ENCODE measurements around the gene OLIG1. TPM values are rescaled to one million over a fixed set of nuclear protein-coding genes. Genes with fewer than 3 reads are reported as not detected.

OLIG1 gene
- total and polyA plus RNA-seq, 2 of the 13 experiments (the other 11 are each of a cell fraction or from before 2014, with no cell fraction given): not detected

DNA sequence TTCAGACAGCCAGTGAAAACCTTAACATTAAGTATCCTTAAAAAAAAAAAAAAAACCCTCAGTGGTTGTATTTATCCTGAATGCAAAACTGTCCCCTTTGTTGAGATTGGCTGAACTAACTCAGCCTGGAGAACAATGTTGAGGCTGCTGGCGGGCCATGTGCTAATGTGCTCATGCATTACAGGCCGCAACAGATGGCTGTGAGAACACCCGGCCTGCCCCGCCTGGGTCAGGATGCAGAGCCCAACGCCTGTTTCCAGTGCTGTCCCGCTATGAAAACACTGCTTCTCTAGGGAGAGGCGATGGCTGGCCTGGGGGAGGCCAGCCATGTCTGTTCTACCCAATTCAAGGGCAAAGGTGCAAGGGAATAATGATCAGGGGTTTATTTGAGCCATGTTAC lies 30.4 kb upstream of the OLIG1 start:
- H3K4me3 ChIP-seq (replicated peaks in 1 of 3; ENCODE audit: insufficient read depth in 1 of 3, low read depth in 2 of 3, low read length in 3 of 3): no peak overlapping the region
- no peaks in the 10 kb centered on the region for H4K20me1 ChIP-seq (ENCODE audit: insufficient read depth, low read length)
- no TSS peak for BruUV-seq (replicated peaks)
- intact Hi-C loops (cut with micrococcal nuclease; ENCODE audit: unreplicated experiment): no loop called here
- ChIA-PET POLR2A (no interaction called here), CTCF (ENCODE audit: low intra/inter-chr PET ratio, low total read pairs) (no interaction called here)
- no peaks in the 10 kb centered on the region for H3K4me1 ChIP-seq (ENCODE audit: insufficient read depth, low read length)
- no peaks in the 10 kb centered on the region for H3K9me3 ChIP-seq (ENCODE audit: low read length)
- TF ChIP-seq HHEX (CRISPR knock-in tag; IDR thresholded peaks at IDR 0.05): no peak
- TF ChIP-seq, protein P1, sequence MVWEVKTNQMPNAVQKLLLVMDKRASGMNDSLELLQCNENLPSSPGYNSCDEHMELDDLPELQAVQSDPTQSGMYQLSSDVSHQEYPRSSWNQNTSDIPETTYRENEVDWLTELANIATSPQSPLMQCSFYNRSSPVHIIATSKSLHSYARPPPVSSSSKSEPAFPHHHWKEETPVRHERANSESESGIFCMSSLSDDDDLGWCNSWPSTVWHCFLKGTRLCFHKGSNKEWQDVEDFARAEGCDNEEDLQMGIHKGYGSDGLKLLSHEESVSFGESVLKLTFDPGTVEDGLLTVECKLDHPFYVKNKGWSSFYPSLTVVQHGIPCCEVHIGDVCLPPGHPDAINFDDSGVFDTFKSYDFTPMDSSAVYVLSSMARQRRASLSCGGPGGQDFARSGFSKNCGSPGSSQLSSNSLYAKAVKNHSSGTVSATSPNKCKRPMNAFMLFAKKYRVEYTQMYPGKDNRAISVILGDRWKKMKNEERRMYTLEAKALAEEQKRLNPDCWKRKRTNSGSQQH (CRISPR knock-in tag; IDR thresholded peaks at IDR 0.05; ENCODE audit: low read depth): no peak
- TF ChIP-seq ZNF333 (CRISPR knock-in tag; IDR thresholded peaks at IDR 0.05; ENCODE audit: borderline replicate concordance): no peak
- TF ChIP-seq MYNN (CRISPR knock-in tag; IDR thresholded peaks at IDR 0.05; ENCODE audit: low read depth): no peak
- TF ChIP-seq, protein P2, sequence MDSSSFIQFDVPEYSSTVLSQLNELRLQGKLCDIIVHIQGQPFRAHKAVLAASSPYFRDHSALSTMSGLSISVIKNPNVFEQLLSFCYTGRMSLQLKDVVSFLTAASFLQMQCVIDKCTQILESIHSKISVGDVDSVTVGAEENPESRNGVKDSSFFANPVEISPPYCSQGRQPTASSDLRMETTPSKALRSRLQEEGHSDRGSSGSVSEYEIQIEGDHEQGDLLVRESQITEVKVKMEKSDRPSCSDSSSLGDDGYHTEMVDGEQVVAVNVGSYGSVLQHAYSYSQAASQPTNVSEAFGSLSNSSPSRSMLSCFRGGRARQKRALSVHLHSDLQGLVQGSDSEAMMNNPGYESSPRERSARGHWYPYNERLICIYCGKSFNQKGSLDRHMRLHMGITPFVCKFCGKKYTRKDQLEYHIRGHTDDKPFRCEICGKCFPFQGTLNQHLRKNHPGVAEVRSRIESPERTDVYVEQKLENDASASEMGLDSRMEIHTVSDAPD (CRISPR knock-in tag; IDR thresholded peaks at IDR 0.05): no peak
- no peak for TF ChIP-seq ZNF746 (CRISPR knock-in tag; IDR thresholded peaks at IDR 0.05)
- in situ Hi-C loops (cut with HindIII; ENCODE audit: extremely low pct_ligation_motif_present, low pct_unique_long_range_greater_than_20kb): no loop called here
- peaks cover 2 to 23% of the 10 kb centered on the region in 2 experiments; a peak in 4 of 5 replicates for H3K27me3 ChIP-seq (ENCODE audit: control insufficient read depth in 1 of 2, insufficient read depth in 2 of 2, low read length in 2 of 2)
- no peak overlapping the region for H3K9ac ChIP-seq (ENCODE audit: insufficient read depth, low read depth, low read length)
- no peaks in the 10 kb centered on the region for H3K79me2 ChIP-seq (ENCODE audit: insufficient read depth, low read length)
- no peaks in the 10 kb centered on the region for H3K36me3 ChIP-seq (replicated peaks in 1 of 2; ENCODE audit: control insufficient read depth in 1 of 2, insufficient read depth in 2 of 2, low read length in 2 of 2)
- no peak for ATAC-seq
- FAIRE-seq: no peak
- 10% methylated on average over 2 of the region's 7 CpGs for WGBS (ENCODE audit: low lambda C conversion rate)
- H3K4me2 ChIP-seq (ENCODE audit: low read depth, low read length): no peak overlapping the region
- H3K27ac ChIP-seq (ENCODE audit: extremely low read length, insufficient read depth, low read length): no peak overlapping the region
- no peak for DNase-seq (ENCODE audit: low spot score)
- no peak overlapping the region for H2AFZ ChIP-seq (ENCODE audit: low read length)

DNA sequence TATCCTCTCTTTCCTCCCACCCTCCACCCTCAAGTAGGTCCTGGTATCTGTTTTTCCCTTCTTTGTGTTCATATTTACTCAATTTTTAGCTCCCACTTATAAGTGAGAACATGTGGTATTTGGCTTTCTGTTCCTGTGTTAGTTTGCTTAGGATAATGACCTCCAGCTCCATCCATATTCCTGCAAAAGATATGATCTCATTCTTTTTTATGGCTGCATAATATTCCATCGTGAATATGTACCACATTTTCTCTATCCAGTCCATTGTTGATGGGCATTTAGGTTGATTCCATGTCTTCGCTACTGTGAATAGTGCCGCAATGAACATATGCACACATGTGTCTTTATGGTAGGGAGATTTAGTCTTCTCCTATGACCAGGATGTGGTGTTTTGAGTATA lies 29.7 kb upstream of the OLIG1 start:
- no peak for DNase-seq (ENCODE audit: low spot score)
- FAIRE-seq: no peak
- in situ Hi-C loops (cut with HindIII; ENCODE audit: extremely low pct_ligation_motif_present, low pct_unique_long_range_greater_than_20kb): no loop called here
- 45% methylated on average over 3 of the region's 3 CpGs for WGBS (ENCODE audit: low lambda C conversion rate)
- H3K9me3 ChIP-seq (ENCODE audit: low read length): no peaks in the 10 kb centered on the region
- no peaks in the 10 kb centered on the region for H3K4me1 ChIP-seq (ENCODE audit: insufficient read depth, low read length)
- ATAC-seq: no peak
- H3K27ac ChIP-seq (ENCODE audit: extremely low read length, insufficient read depth, low read length): no peak overlapping the region
- no peaks in the 10 kb centered on the region for H3K79me2 ChIP-seq (ENCODE audit: insufficient read depth, low read length)
- H3K4me3 ChIP-seq (replicated peaks in 1 of 3; ENCODE audit: insufficient read depth in 1 of 3, low read depth in 2 of 3, low read length in 3 of 3): no peak overlapping the region
- intact Hi-C loops (cut with micrococcal nuclease; ENCODE audit: unreplicated experiment): no loop called here
- H4K20me1 ChIP-seq (ENCODE audit: insufficient read depth, low read length): no peaks in the 10 kb centered on the region
- no peak overlapping the region for H2AFZ ChIP-seq (ENCODE audit: low read length)
- H3K9ac ChIP-seq (ENCODE audit: insufficient read depth, low read depth, low read length): no peak overlapping the region
- H3K27me3 ChIP-seq (ENCODE audit: control insufficient read depth in 1 of 2, insufficient read depth in 2 of 2, low read length in 2 of 2): peaks cover 0 to 16% of the 10 kb centered on the region in 2 experiments; a peak in 2 of 5 replicates
- no TSS peak for BruUV-seq (replicated peaks)
- H3K36me3 ChIP-seq (replicated peaks in 1 of 2; ENCODE audit: control insufficient read depth in 1 of 2, insufficient read depth in 2 of 2, low read length in 2 of 2): no peaks in the 10 kb centered on the region
- CTCF ChIA-PET (ENCODE audit: low intra/inter-chr PET ratio, low total read pairs): no interaction called here
- POLR2A ChIA-PET: no interaction called here
- no peak overlapping the region for H3K4me2 ChIP-seq (ENCODE audit: low read depth, low read length)
- TF ChIP-seq CENPT (CRISPR knock-in tag; IDR thresholded peaks at IDR 0.05; ENCODE audit: low read depth): no peak
- TF ChIP-seq CCDC6 (CRISPR knock-in tag; IDR thresholded peaks at IDR 0.05): no peak
- TF ChIP-seq, protein P3, sequence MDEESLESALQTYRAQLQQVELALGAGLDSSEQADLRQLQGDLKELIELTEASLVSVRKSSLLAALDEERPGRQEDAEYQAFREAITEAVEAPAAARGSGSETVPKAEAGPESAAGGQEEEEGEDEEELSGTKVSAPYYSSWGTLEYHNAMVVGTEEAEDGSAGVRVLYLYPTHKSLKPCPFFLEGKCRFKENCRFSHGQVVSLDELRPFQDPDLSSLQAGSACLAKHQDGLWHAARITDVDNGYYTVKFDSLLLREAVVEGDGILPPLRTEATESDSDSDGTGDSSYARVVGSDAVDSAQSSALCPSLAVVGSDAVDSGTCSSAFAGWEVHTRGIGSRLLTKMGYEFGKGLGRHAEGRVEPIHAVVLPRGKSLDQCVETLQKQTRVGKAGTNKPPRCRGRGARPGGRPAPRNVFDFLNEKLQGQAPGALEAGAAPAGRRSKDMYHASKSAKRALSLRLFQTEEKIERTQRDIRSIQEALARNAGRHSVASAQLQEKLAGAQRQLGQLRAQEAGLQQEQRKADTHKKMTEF (CRISPR knock-in tag; IDR thresholded peaks at IDR 0.05): no peak
- TF ChIP-seq, protein P4, sequence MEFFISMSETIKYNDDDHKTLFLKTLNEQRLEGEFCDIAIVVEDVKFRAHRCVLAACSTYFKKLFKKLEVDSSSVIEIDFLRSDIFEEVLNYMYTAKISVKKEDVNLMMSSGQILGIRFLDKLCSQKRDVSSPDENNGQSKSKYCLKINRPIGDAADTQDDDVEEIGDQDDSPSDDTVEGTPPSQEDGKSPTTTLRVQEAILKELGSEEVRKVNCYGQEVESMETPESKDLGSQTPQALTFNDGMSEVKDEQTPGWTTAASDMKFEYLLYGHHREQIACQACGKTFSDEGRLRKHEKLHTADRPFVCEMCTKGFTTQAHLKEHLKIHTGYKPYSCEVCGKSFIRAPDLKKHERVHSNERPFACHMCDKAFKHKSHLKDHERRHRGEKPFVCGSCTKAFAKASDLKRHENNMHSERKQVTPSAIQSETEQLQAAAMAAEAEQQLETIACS (CRISPR knock-in tag; IDR thresholded peaks at IDR 0.05): no peak
- TF ChIP-seq NFIC (IDR thresholded peaks at IDR 0.05; ENCODE audit: low read length): no peak
- no peak for TF ChIP-seq ZNF335 (CRISPR knock-in tag; IDR thresholded peaks at IDR 0.05)
- no peak for TF ChIP-seq MIER2 (CRISPR knock-in tag; IDR thresholded peaks at IDR 0.05)
- TF ChIP-seq KLF6 (CRISPR knock-in tag; IDR thresholded peaks at IDR 0.05): no peak
- TF ChIP-seq TAF1 (CRISPR knock-in tag; IDR thresholded peaks at IDR 0.05): no peak
- no peak for TF ChIP-seq SNAI1 (CRISPR knock-in tag; IDR thresholded peaks at IDR 0.05; ENCODE audit: borderline replicate concordance)

Data from HepG2 (cell line).